Ishikawa (cell line): ENCODE measurements around the gene PRR5L.

Source experiments
- CEBPB ChIP-seq: IDR thresholded peaks from 2 replicates; pipeline ENCODE4 v1.6.1; 2012
- CREB1 ChIP-seq: IDR thresholded peaks from 2 replicates; pipeline ENCODE4 v1.6.1; 2012; ENCODE audit warnings: low read depth
- EGR1 ChIP-seq: IDR thresholded peaks from 2 replicates; pipeline ENCODE4 v1.6.1; 2012
- EP300 ChIP-seq: IDR thresholded peaks from 2 replicates; pipeline ENCODE4 v1.6.1; 2012; ENCODE audit warnings: borderline replicate concordance
- FOXM1 ChIP-seq: IDR thresholded peaks from 2 replicates; pipeline ENCODE4 v1.6.1; 2012; ENCODE audit warnings: low read depth, borderline replicate concordance
- NFIC ChIP-seq: IDR thresholded peaks from 2 replicates; pipeline ENCODE4 v1.6.1; 2012
- RAD21 ChIP-seq: IDR thresholded peaks from 2 replicates; pipeline ENCODE4 v1.6.1; 2012; ENCODE audit warnings: low read depth
- TAF1 ChIP-seq: IDR thresholded peaks from 2 replicates; pipeline ENCODE4 v1.6.1; 2012; ENCODE audit warnings: low read depth, mild to moderate bottlenecking
- YY1 ChIP-seq: IDR thresholded peaks from 2 replicates; pipeline ENCODE4 v1.6.1; 2012; ENCODE audit warnings: low read depth
- ZBTB7A ChIP-seq: IDR thresholded peaks from 2 replicates; pipeline ENCODE4 v1.6.1; 2012; ENCODE audit warnings: low read depth
- TF ChIP-seq, protein P1 (sequence below): IDR thresholded peaks from 2 replicates; pipeline ENCODE4 v1.6.1; 2012
- TF ChIP-seq, protein P2 (sequence below): IDR thresholded peaks from 2 replicates; pipeline ENCODE4 v1.6.1; 2012; ENCODE audit warnings: low read depth, mild to moderate bottlenecking
- TF ChIP-seq, protein P3 (sequence below): IDR thresholded peaks from 2 replicates; pipeline ENCODE4 v1.6.1; 2012

DNA sequence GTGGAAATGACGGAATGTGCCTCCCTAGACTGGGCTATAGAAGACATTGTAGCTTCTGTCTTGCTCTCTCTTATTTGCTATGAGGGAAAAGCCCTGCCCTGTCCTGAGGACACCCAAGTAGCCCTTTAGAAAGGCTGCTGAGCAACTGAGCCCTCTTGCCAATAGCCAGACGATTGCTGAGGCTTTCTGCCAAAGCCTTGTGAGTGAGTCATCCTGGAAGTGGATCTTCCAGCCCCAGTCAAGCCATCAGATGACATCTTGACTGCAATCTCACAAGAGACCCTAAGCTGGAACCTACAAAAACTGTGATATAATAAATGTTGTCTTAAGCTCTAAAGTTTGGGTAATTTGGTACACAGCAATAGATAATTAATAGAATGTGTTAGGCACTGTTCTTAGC lies 217.9 kb downstream of the PRR5L start:
- TF ChIP-seq EP300 (no peak), NFIC (no peak), TAF1 (no peak), CEBPB (no peak), RAD21 (no peak), YY1 (no peak), EGR1 (no peak), CREB1 (no peak), ZBTB7A (no peak), FOXM1 (no peak)
- TF ChIP-seq, protein P1, sequence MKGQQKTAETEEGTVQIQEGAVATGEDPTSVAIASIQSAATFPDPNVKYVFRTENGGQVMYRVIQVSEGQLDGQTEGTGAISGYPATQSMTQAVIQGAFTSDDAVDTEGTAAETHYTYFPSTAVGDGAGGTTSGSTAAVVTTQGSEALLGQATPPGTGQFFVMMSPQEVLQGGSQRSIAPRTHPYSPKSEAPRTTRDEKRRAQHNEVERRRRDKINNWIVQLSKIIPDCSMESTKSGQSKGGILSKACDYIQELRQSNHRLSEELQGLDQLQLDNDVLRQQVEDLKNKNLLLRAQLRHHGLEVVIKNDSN, result no peak
- TF ChIP-seq, protein P2, sequence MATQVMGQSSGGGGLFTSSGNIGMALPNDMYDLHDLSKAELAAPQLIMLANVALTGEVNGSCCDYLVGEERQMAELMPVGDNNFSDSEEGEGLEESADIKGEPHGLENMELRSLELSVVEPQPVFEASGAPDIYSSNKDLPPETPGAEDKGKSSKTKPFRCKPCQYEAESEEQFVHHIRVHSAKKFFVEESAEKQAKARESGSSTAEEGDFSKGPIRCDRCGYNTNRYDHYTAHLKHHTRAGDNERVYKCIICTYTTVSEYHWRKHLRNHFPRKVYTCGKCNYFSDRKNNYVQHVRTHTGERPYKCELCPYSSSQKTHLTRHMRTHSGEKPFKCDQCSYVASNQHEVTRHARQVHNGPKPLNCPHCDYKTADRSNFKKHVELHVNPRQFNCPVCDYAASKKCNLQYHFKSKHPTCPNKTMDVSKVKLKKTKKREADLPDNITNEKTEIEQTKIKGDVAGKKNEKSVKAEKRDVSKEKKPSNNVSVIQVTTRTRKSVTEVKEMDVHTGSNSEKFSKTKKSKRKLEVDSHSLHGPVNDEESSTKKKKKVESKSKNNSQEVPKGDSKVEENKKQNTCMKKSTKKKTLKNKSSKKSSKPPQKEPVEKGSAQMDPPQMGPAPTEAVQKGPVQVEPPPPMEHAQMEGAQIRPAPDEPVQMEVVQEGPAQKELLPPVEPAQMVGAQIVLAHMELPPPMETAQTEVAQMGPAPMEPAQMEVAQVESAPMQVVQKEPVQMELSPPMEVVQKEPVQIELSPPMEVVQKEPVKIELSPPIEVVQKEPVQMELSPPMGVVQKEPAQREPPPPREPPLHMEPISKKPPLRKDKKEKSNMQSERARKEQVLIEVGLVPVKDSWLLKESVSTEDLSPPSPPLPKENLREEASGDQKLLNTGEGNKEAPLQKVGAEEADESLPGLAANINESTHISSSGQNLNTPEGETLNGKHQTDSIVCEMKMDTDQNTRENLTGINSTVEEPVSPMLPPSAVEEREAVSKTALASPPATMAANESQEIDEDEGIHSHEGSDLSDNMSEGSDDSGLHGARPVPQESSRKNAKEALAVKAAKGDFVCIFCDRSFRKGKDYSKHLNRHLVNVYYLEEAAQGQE, result no peak
- TF ChIP-seq, protein P3, sequence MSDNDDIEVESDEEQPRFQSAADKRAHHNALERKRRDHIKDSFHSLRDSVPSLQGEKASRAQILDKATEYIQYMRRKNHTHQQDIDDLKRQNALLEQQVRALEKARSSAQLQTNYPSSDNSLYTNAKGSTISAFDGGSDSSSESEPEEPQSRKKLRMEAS, result no peak
